ENCODE measurements around the gene PRTG.
A peak's percentile ranks its signal among the peaks of the same experiment; 100 is the strongest.
"Not testable (repeated sequence)": the region's sequence is repeated elsewhere in the genome, so short reads cannot be mapped to it uniquely, and the experiment has no call there.

PRTG gene

DNA sequence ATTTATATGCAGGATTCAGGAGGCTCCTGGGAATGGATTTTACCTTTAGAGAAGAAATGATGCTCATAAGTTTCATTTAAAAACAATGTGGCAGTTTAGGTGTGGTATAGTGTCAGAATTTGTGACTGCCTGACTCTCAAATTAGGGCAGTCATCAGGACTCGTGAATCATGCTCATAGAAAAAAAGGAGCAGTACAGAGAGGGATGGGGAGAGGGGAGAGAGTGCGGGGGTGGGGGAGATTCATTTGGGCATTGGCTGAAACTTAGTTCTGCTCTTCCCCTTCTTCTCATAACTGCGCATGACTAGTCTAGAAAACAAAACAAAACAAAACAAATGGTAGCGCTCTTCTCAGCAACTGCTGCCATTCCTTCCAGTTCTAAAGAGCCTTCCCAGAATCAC lies 44.3 kb downstream of the PRTG start:
- DNase-seq = no peak
- no peaks in the 10 kb centered on the region for H3K9me3 Mint-ChIP-seq
- H3K4me3 Mint-ChIP-seq = no peak overlapping the region
- peak overlapping the region; percentile 86 for H3K27ac Mint-ChIP-seq
- H3K4me1 Mint-ChIP-seq = peaks cover 69% of the 10 kb centered on the region
- no peaks in the 10 kb centered on the region for H3K27me3 Mint-ChIP-seq (ENCODE audit: low read depth, poor library complexity)
- TF ChIP-seq, protein P1, sequence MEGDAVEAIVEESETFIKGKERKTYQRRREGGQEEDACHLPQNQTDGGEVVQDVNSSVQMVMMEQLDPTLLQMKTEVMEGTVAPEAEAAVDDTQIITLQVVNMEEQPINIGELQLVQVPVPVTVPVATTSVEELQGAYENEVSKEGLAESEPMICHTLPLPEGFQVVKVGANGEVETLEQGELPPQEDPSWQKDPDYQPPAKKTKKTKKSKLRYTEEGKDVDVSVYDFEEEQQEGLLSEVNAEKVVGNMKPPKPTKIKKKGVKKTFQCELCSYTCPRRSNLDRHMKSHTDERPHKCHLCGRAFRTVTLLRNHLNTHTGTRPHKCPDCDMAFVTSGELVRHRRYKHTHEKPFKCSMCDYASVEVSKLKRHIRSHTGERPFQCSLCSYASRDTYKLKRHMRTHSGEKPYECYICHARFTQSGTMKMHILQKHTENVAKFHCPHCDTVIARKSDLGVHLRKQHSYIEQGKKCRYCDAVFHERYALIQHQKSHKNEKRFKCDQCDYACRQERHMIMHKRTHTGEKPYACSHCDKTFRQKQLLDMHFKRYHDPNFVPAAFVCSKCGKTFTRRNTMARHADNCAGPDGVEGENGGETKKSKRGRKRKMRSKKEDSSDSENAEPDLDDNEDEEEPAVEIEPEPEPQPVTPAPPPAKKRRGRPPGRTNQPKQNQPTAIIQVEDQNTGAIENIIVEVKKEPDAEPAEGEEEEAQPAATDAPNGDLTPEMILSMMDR (IDR thresholded peaks at IDR 0.05) = no peak
- H3K36me3 Mint-ChIP-seq (ENCODE audit: low read depth) = peaks cover 56% of the 10 kb centered on the region

DNA sequence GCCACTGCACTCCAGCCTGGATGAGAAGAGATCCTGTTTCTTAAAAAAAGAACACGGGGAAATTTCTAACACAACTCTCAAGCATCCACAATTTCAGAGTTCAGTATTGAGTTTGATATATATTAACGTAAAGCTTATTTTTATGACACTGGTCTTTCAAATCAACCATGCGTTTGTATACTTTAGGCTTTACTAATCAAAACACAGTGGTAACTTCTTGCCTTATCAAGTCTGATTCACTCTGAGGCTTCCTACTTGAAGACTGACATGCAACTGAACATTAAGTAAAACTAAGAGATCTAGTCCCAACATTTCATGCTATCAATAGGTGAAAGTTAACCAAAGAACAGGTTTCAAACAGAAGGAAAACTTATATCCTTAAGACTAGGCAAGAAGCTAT lies 46.7 kb downstream of the PRTG start:
- TF ChIP-seq, protein P1 (IDR thresholded peaks at IDR 0.05) = no peak
- H3K4me3 Mint-ChIP-seq = no peak overlapping the region
- DNase-seq = no peak
- peaks cover 4% of the 10 kb centered on the region for H3K9me3 Mint-ChIP-seq
- H3K27ac Mint-ChIP-seq = peak overlapping the region; percentile 99
- no peaks in the 10 kb centered on the region for H3K27me3 Mint-ChIP-seq (ENCODE audit: low read depth, poor library complexity)
- peaks cover 68% of the 10 kb centered on the region for H3K4me1 Mint-ChIP-seq
- peaks cover 47% of the 10 kb centered on the region for H3K36me3 Mint-ChIP-seq (ENCODE audit: low read depth)

DNA sequence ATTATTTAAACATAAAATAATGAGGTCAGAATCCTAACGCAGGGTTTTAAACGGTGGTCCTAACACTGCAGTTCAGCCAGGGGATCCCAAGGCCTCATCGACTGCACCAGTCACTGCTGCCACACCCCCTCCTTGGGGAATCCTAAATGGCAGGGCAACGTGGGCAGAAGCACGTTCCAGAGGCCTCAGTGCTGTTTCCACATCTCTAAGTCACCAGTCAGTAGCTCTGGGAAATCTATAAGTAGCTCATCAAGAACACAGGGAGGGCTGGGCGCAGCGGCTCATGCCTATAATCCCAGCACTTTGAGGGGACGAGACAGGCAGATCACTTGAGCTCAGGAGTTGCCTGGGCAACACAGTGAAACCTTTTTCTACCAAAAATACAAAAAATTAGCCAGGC lies 47.5 kb downstream of the PRTG start:
- peaks cover 4% of the 10 kb centered on the region for H3K9me3 Mint-ChIP-seq
- H3K4me3 Mint-ChIP-seq = peak overlapping the region; percentile 78
- peak; percentile 53 for DNase-seq
- peak overlapping the region; percentile 99 for H3K27ac Mint-ChIP-seq
- no peaks in the 10 kb centered on the region for H3K27me3 Mint-ChIP-seq (ENCODE audit: low read depth, poor library complexity)
- H3K4me1 Mint-ChIP-seq = peaks cover 68% of the 10 kb centered on the region
- TF ChIP-seq, protein P1 (IDR thresholded peaks at IDR 0.05) = no peak
- peaks cover 40% of the 10 kb centered on the region for H3K36me3 Mint-ChIP-seq (ENCODE audit: low read depth)

DNA sequence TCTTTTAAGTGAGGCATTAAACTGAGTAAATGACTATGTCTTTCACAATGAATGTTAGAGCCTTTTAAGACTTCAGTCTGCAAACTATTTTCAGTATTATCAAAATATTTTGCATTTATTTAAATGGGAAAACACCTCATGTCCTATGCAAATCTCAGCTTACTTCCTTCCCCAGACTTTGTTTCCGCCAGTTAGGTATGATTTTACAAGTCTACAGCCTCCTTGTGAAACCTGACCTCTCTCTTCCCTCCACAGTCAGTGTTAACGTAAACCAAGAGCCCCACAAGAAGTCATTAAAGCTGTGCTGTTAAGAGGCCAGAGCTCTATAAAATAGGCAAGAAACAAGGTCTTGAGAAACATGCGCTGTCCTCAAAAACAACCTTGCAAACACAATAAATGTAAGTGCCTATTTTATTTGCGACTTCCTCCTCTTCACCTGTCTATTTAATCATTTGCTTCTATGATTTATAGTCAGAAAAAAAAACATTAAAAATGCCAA lies 48.3 kb downstream of the PRTG start:
- peaks cover 4% of the 10 kb centered on the region for H3K9me3 Mint-ChIP-seq
- H3K4me1 Mint-ChIP-seq = peaks cover 68% of the 10 kb centered on the region
- peaks cover 38% of the 10 kb centered on the region for H3K36me3 Mint-ChIP-seq (ENCODE audit: low read depth)
- H3K4me3 Mint-ChIP-seq = peak overlapping the region; percentile 78
- peak; percentile 25 for DNase-seq
- TF ChIP-seq, protein P1 (IDR thresholded peaks at IDR 0.05) = no peak
- no peaks in the 10 kb centered on the region for H3K27me3 Mint-ChIP-seq (ENCODE audit: low read depth, poor library complexity)
- H3K27ac Mint-ChIP-seq = peak overlapping the region; percentile 96

DNA sequence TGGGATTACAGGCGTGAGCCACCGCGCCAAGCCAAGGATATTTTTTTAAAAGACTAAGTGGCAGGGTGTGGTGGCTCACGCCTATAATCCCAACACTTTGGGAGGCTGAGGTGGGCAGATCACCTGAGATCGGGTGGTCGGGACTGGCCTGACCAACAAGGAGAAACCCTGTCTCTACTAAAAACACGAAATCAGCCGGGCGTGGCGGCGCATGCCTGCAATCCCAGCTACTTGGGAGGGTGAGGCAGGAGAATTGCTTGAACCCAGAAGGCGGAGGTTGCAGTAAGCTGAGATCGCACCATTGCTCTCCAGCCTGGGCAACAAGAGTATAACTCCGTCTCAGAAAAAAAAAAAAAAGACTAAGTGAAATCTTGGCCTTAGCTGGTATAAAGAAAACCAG lies 49.8 kb downstream of the PRTG start:
- Mint-ChIP-seq H3K4me1 (peaks cover 70% of the 10 kb centered on the region), H3K27ac (peak overlapping the region; percentile 90), H3K36me3 (ENCODE audit: low read depth) (peaks cover 32% of the 10 kb centered on the region)
- not testable (repeated sequence) for H3K4me3 Mint-ChIP-seq; DNase-seq; H3K9me3 Mint-ChIP-seq; H3K27me3 Mint-ChIP-seq (ENCODE audit: low read depth, poor library complexity)

DNA sequence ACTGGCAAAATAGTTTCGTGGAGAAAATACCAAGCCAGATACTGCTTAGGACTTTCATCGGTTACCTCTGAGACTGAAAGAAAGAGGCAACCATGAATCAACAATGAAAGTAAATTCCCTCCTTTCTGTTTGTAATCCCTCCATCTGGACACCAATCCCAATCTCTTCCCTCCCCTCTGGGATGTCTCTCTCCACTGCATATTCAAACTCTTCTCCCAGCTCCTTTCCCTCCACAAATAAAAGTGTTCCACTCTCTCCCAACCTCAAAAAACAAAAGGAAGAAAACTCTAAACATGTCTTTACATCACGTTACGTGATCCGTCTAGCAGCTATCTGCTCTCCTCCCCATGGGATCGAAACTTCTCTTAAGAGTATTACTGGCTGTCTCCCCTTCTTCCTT lies 55.2 kb downstream of the PRTG start:
- Mint-ChIP-seq H3K4me1 (peaks cover 53% of the 10 kb centered on the region), H3K4me3 (peak overlapping the region; percentile 4), H3K36me3 (ENCODE audit: low read depth) (peaks cover 61% of the 10 kb centered on the region), H3K27me3 (ENCODE audit: low read depth, poor library complexity) (no peaks in the 10 kb centered on the region), H3K9me3 (peaks cover 4% of the 10 kb centered on the region), H3K27ac (peak overlapping the region; percentile 97)
- TF ChIP-seq, protein P1 (IDR thresholded peaks at IDR 0.05) = no peak
- no peak for DNase-seq
